H1 (cell line): ENCODE results near the gene NFYA. TPM values are rescaled to one million over a fixed set of nuclear protein-coding genes. Genes with fewer than 3 reads are reported as not detected.

Experiments used
- CTCF ChIA-PET: fragments of 300-600 bp; sonication (Branson Sonifier 250); formaldehyde crosslinking; loops from one replicate; lab custom pipeline; 2021; ENCODE audit not compliant: partially characterized antibody; lab: Charles Lee
- POLR2A ChIA-PET: fragments of 300-600 bp; sonication (Branson Sonifier 250); formaldehyde crosslinking; loops from one replicate; lab custom pipeline; 2021; ENCODE audit warnings: inconsistent platforms; ENCODE audit not compliant: partially characterized antibody; lab: Charles Lee
- DNase-seq, 2 experiments: peaks; one replicate each; pipeline versions ENCODE4 v3.0.0 to v3.0.0-alpha.2; 2010 to 2022; ENCODE audit warnings: low spot score in 2 of 2, low read depth in 1 of 2, mixed read lengths in 1 of 2
- FAIRE-seq: peaks from 2 replicates; lab custom pipeline; 2011; peaks lifted over from hg19 to GRCh38; lab: Jason Lieb, UNC
- H2AFZ ChIP-seq: 2 replicates; pipeline ENCODE4 v1.8.1; 2012; ENCODE audit warnings: low read length, inconsistent platforms
- H2AK5ac ChIP-seq: 2 replicates; pipeline ENCODE4 v1.6.1; 2013; ENCODE audit warnings: low read depth, low read length
- H2BK120ac ChIP-seq: replicated peaks from 2 replicates; pipeline ENCODE3; 2013; ENCODE audit warnings: low read depth, low read length, inconsistent platforms
- H2BK12ac ChIP-seq: 2 replicates; pipeline ENCODE4 v1.6.1; 2013; ENCODE audit warnings: low read depth, low read length
- H2BK15ac ChIP-seq: 2 replicates; pipeline ENCODE4 v1.6.1; 2013; ENCODE audit warnings: low read length
- H2BK20ac ChIP-seq: 2 replicates; pipeline ENCODE4 v1.6.1; 2013; ENCODE audit warnings: low read length
- H2BK5ac ChIP-seq: 2 replicates; pipeline ENCODE4 v1.6.1; 2013; ENCODE audit warnings: low read depth, low read length
- H3K14ac ChIP-seq: 2 replicates; pipeline ENCODE4 v1.6.1; 2013; ENCODE audit warnings: inconsistent platforms; ENCODE audit not compliant: insufficient read length
- H3K18ac ChIP-seq: 2 replicates; pipeline ENCODE4 v1.6.1; 2013; ENCODE audit warnings: low read length; ENCODE audit errors: extremely low read depth
- H3K23ac ChIP-seq: 2 replicates; pipeline ENCODE4 v1.6.1; 2013; ENCODE audit warnings: inconsistent platforms; ENCODE audit not compliant: insufficient read length
- H3K23me2 ChIP-seq: 2 replicates; pipeline ENCODE4 v1.6.1; 2013; ENCODE audit warnings: low read depth, low read length
- H3K27ac ChIP-seq: 2 replicates; pipeline ENCODE4 v1.6.1; 2011; ENCODE audit warnings: low read depth, low read length, inconsistent platforms
- H3K27me3 ChIP-seq, 4 experiments: replicated peaks in 1 of 4; 1 replicate in 1 of 4; 2 replicates in 3 of 4; pipeline versions ENCODE4 v1.6.1 to v1.8.1; 2011 to 2013; ENCODE audit warnings: low read length in 3 of 4, mild to moderate bottlenecking in 3 of 4, inconsistent platforms in 2 of 4, mixed read lengths in 2 of 4, moderate library complexity in 1 of 4; ENCODE audit not compliant: control insufficient read depth in 3 of 4, insufficient read depth in 3 of 4; ENCODE audit errors: extremely low read depth in 1 of 4
- H3K36me3 ChIP-seq, 4 experiments: 2 replicates each; pipeline versions ENCODE4 v1.6.1 to v1.8.1; 2011 to 2013; ENCODE audit warnings: mild to moderate bottlenecking in 4 of 4, low read length in 3 of 4, moderate library complexity in 2 of 4, control low read depth in 1 of 4, inconsistent platforms in 1 of 4; ENCODE audit not compliant: insufficient read depth in 4 of 4, control insufficient read depth in 2 of 4
- H3K4ac ChIP-seq: replicated peaks from 2 replicates; pipeline ENCODE3; 2013; ENCODE audit warnings: low read length, low read depth, mixed read lengths, inconsistent platforms; ENCODE audit not compliant: insufficient read length
- H3K4me1 ChIP-seq, 4 experiments: replicated peaks in 1 of 4; 1 replicate in 1 of 4; 2 replicates in 3 of 4; pipeline versions ENCODE4 v1.6.1 to v1.8.1; 2011 to 2013; ENCODE audit warnings: low read length in 3 of 4, inconsistent platforms in 2 of 4, mixed read lengths in 1 of 4; ENCODE audit not compliant: insufficient read depth in 4 of 4, control insufficient read depth in 3 of 4
- H3K4me2 ChIP-seq, 2 experiments: 2 replicates each; pipeline versions ENCODE4 v1.6.1 to v1.8.1; 2011 to 2013; ENCODE audit warnings: low read depth in 2 of 2, low read length in 2 of 2, control low read depth in 1 of 2, inconsistent platforms in 1 of 2, mild to moderate bottlenecking in 1 of 2; ENCODE audit not compliant: insufficient read depth in 1 of 2
- H3K4me3 ChIP-seq, 4 experiments: fragments of 200-600, 300-600 bp in 1 of 4; sonication (generic), shearing (Covaris generic), sonication (Bioruptor Twin) in 1 of 4; 2 replicates each; pipeline versions ENCODE4 v1.5.1 to v1.8.1; 2011 to 2016; ENCODE audit warnings: low read length in 4 of 4, low read depth in 3 of 4, control low read depth in 2 of 4, inconsistent platforms in 2 of 4, mild to moderate bottlenecking in 2 of 4, mixed read lengths in 1 of 4, moderate library complexity in 1 of 4; ENCODE audit not compliant: insufficient read depth in 2 of 4; ENCODE audit errors: extremely low read depth in 1 of 4
- H3K56ac ChIP-seq: replicated peaks from 2 replicates; pipeline ENCODE3; 2013; ENCODE audit warnings: low read depth, mild to moderate bottlenecking, mixed read lengths, low read length, inconsistent platforms; ENCODE audit not compliant: insufficient read length
- H3K79me1 ChIP-seq: 2 replicates; pipeline ENCODE4 v1.6.1; 2013; ENCODE audit warnings: low read depth, low read length, control low read depth
- H3K79me2 ChIP-seq, 2 experiments: 2 replicates each; pipeline versions ENCODE4 v1.6.1 to v1.8.1; 2012 to 2013; ENCODE audit warnings: low read length in 2 of 2, mild to moderate bottlenecking in 2 of 2, inconsistent platforms in 1 of 2; ENCODE audit not compliant: insufficient read depth in 2 of 2, control insufficient read depth in 1 of 2
- H3K9ac ChIP-seq, 4 experiments: replicated peaks in 1 of 4; 1 replicate in 1 of 4; 2 replicates in 3 of 4; pipeline versions ENCODE4 v1.6.1 to v1.8.1; 2011 to 2013; ENCODE audit warnings: low read depth in 3 of 4, low read length in 3 of 4, control low read depth in 2 of 4, mild to moderate bottlenecking in 2 of 4, moderate library complexity in 2 of 4, inconsistent platforms in 1 of 4; ENCODE audit errors: extremely low read depth in 1 of 4
- H3K9me3 ChIP-seq, 2 experiments: 2 replicates each; pipeline versions ENCODE4 v1.6.1 to v1.8.1; 2012 to 2013; ENCODE audit warnings: mild to moderate bottlenecking in 2 of 2, moderate library complexity in 2 of 2, control low read depth in 1 of 2, inconsistent platforms in 1 of 2, low read depth in 1 of 2, low read length in 1 of 2, mixed read lengths in 1 of 2; ENCODE audit not compliant: insufficient read depth in 2 of 2
- H4K20me1 ChIP-seq, 2 experiments: replicated peaks in 1 of 2; 2 replicates each; pipeline versions ENCODE3 to v1.8.1; 2011 to 2013; ENCODE audit warnings: inconsistent platforms in 2 of 2, low read length in 2 of 2, mild to moderate bottlenecking in 1 of 2; ENCODE audit not compliant: insufficient read depth in 2 of 2, control insufficient read depth in 1 of 2
- H4K5ac ChIP-seq: 2 replicates; pipeline ENCODE4 v1.6.1; 2013; ENCODE audit warnings: low read length, low read depth, mixed read lengths, inconsistent platforms; ENCODE audit not compliant: insufficient read length
- H4K8ac ChIP-seq: 2 replicates; pipeline ENCODE4 v1.8.0; 2013; ENCODE audit warnings: mild to moderate bottlenecking, moderate library complexity, low read length, inconsistent platforms; ENCODE audit not compliant: insufficient read depth; ENCODE audit errors: extremely low read depth
- H4K91ac ChIP-seq: replicated peaks from 2 replicates; pipeline ENCODE3; 2013; ENCODE audit warnings: low read length, mixed read lengths, inconsistent platforms; ENCODE audit not compliant: insufficient read length
- CHD1 ChIP-seq: IDR thresholded peaks from 2 replicates; pipeline ENCODE4 v1.6.1; 2012; ENCODE audit warnings: low read depth, low read length, improper control_type of control experiment
- JUND ChIP-seq: IDR thresholded peaks from 2 replicates; pipeline ENCODE4 v1.6.1; 2011; ENCODE audit warnings: mild to moderate bottlenecking, improper control_type of control experiment, low read length
- RNF2 ChIP-seq: fragments of 200-900, 300-1000 bp; sonication (generic); IDR thresholded peaks from 2 replicates; pipeline ENCODE4 v1.7.1; 2016; ENCODE audit warnings: borderline replicate concordance, low read depth, mild to moderate bottlenecking, antibody characterized with exemption, low read length; ENCODE audit not compliant: poor library complexity, severe bottlenecking; ENCODE audit errors: missing control alignments
- SIRT6 ChIP-seq: IDR thresholded peaks from one replicate; pipeline ENCODE4 v1.7.1; 2012; ENCODE audit warnings: low read length, inconsistent platforms
- WGBS, 2 experiments: shearing (Covaris generic) in 1 of 2; methylation state at CpG; one replicate each; pipeline versions ENCODE4 v1.1.6 to v1.1.7; 2013 to 2015; ENCODE audit warnings: low lambda C conversion rate in 2 of 2, mixed read lengths in 2 of 2, inconsistent platforms in 1 of 2, low coverage in 1 of 2, missing lambda C conversion rate in 1 of 2; ENCODE audit not compliant: insufficient replicate concordance in 2 of 2, insufficient coverage in 1 of 2, insufficient read length in 1 of 2; ENCODE audit errors: extremely low coverage in 1 of 2, missing lambda C conversion rate in 1 of 2; 5-methylcytosine and 5-hydroxymethylcytosine counted together
- polyA plus RNA-seq, 7 experiments: library from polyadenylated mRNA; depleted of rRNA in 3 of 7; stranded (reverse) in 5 of 7; unstranded in 2 of 7; fragments of >200 nt in 5 of 7; fragments of 200-250 nt in 2 of 7; gene quantifications; 1 replicate in 5 of 7; 2 replicates in 1 of 7; 4 replicates in 1 of 7; pipeline versions ENCODE4 v1.2.1 to v1.2.3, GENCODE V29; 2011 to 2013; ENCODE audit warnings: missing spikeins in 2 of 7, mixed read lengths in 2 of 7
- total RNA-seq: library from RNA; stranded (reverse); fragmentation: NEBNext Ultra II Directional; extraction: Animal tissue kit (Norgen Biotek cat#: 25700); gene quantifications from 2 replicates; pipeline ENCODE4 v1.2.1, GENCODE V29; 2021

NFYA gene
- total and polyA plus RNA-seq, 2 of the 8 experiments (the other 6 are each of a cell fraction or from before 2014, with no cell fraction given): 19.8 to 33.7 TPM

DNA sequence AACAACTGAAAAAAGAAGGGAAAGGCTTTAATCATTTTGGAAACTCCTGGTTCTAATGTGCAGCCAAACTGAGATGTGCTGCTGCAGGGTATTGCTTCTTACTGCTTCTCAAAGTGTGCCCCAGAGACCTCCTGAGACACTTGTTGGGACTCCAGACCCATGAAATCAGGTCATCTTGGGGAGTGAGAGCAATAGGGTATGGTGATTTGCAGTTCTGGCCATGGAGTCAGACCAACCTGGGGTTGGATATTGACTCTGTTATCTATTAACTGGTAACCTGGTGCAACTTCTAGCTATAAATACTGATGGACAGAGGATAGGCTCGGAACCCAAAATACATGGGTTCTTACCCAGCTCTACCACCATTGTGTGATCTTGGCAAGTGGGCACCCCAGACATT, 26.7 kb upstream of the NFYA start:
- ChIA-PET CTCF (interaction anchor here (1.1 to 2.5 kb wide), 9 partner anchors 8 to 157 kb away, joined by 3 to 15 read pairs (median 4); no protein-coding TSS in a partner anchor), POLR2A (interaction anchor here (0.5 to 1.1 kb wide), 4 partner anchors 10 to 32 kb away, joined by 3 to 5 read pairs (median 3); no protein-coding TSS in a partner anchor)
- no peak overlapping the region for H4K91ac ChIP-seq
- DNase-seq (no peak), FAIRE-seq (no peak)
- no peak overlapping the region for H2BK20ac ChIP-seq
- H4K20me1 ChIP-seq: no peaks in the 10 kb centered on the region
- H3K23ac ChIP-seq: no peak overlapping the region
- no peak overlapping the region for H3K14ac ChIP-seq
- H3K79me1 ChIP-seq: no peaks in the 10 kb centered on the region
- no peak overlapping the region for H2BK12ac ChIP-seq
- H3K27me3 ChIP-seq: no peaks in the 10 kb centered on the region
- WGBS, 2 experiments: 100% methylated on average over 1 of the region's 1 CpG; no CpG with 5 or more reads in 1 of the 2 experiments
- no peaks in the 10 kb centered on the region for H3K4me1 ChIP-seq
- no peak overlapping the region for H3K4me3 ChIP-seq
- H2BK15ac ChIP-seq: no peak overlapping the region
- H4K8ac ChIP-seq: no peak overlapping the region
- no peaks in the 10 kb centered on the region for H3K36me3 ChIP-seq
- H3K56ac ChIP-seq: no peak overlapping the region
- no peak overlapping the region for H3K9ac ChIP-seq
- no peak overlapping the region for H2BK5ac ChIP-seq
- H3K79me2 ChIP-seq: no peaks in the 10 kb centered on the region
- H3K4me2 ChIP-seq: no peak overlapping the region
- H3K27ac ChIP-seq: no peak overlapping the region
- H4K5ac ChIP-seq: no peak overlapping the region
- TF ChIP-seq CHD1 (no peak), RNF2 (no peak), JUND (no peak), SIRT6 (no peak)
- no peak overlapping the region for H2AFZ ChIP-seq
- H3K9me3 ChIP-seq: no peaks in the 10 kb centered on the region
- no peak overlapping the region for H3K18ac ChIP-seq
- H3K23me2 ChIP-seq: no peaks in the 10 kb centered on the region
- no peak overlapping the region for H2BK120ac ChIP-seq
- no peak overlapping the region for H2AK5ac ChIP-seq
- no peak overlapping the region for H3K4ac ChIP-seq
